ENCODE results near the gene CRTAP. TPM values are rescaled to one million over a fixed set of nuclear protein-coding genes. Genes with fewer than 3 reads are reported as not detected.

The CRTAP gene
- total RNA-seq, 1 experiment from 2014 or later: 104 TPM

DNA sequence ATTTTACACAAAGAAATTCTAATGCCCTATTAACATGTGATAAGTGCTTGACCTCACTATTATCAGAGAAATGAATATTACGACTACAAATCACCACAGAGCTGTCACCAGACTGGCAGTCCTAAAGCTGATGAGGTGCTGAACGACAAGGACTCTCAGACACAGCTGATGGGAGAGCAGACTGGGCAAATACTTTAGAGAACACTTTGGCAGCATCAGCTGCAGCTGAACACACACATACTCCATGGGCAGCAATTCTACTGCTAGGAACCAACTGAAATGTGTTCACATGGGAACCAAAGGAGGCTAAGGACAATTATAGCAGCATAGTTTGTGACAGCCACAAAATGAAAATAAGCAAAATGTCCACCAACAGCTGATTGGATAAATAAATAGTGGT is 59.3 kb downstream of the CRTAP start:
- BruUV-seq (replicated peaks): no TSS peak
- no peaks in the 10 kb centered on the region for H4K20me1 ChIP-seq (ENCODE audit: insufficient read depth)
- TF ChIP-seq, protein P1, sequence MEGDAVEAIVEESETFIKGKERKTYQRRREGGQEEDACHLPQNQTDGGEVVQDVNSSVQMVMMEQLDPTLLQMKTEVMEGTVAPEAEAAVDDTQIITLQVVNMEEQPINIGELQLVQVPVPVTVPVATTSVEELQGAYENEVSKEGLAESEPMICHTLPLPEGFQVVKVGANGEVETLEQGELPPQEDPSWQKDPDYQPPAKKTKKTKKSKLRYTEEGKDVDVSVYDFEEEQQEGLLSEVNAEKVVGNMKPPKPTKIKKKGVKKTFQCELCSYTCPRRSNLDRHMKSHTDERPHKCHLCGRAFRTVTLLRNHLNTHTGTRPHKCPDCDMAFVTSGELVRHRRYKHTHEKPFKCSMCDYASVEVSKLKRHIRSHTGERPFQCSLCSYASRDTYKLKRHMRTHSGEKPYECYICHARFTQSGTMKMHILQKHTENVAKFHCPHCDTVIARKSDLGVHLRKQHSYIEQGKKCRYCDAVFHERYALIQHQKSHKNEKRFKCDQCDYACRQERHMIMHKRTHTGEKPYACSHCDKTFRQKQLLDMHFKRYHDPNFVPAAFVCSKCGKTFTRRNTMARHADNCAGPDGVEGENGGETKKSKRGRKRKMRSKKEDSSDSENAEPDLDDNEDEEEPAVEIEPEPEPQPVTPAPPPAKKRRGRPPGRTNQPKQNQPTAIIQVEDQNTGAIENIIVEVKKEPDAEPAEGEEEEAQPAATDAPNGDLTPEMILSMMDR (IDR thresholded peaks at IDR 0.05 in 2 of 3, conservative IDR thresholded peaks at IDR 0.05 in 1 of 3; ENCODE audit: borderline replicate concordance in 1 of 3, insufficient read depth in 1 of 3, low read depth in 2 of 3, low read length in 2 of 3): no peak
- TF ChIP-seq SP1 (IDR thresholded peaks at IDR 0.05; ENCODE audit: low read depth) (no peak), SRF (IDR thresholded peaks at IDR 0.05; ENCODE audit: low read depth) (no peak), JUND (IDR thresholded peaks at IDR 0.05) (no peak), CBX3 (IDR thresholded peaks at IDR 0.05; ENCODE audit: low read depth) (no peak), SIN3A (IDR thresholded peaks at IDR 0.05; ENCODE audit: low read depth) (no peak), POLR2AphosphoS5 (IDR thresholded peaks at IDR 0.05; ENCODE audit: low read depth, low read length) (no peak), CEBPB (IDR thresholded peaks at IDR 0.05; ENCODE audit: low read depth) (no peak), FOSL1 (IDR thresholded peaks at IDR 0.05; ENCODE audit: low read depth) (no peak), EZH2phosphoT487 (IDR thresholded peaks at IDR 0.05; ENCODE audit: borderline replicate concordance) (no peak), POLR2A (IDR thresholded peaks at IDR 0.05; ENCODE audit: borderline replicate concordance, extremely low read depth, insufficient read depth, insufficient read length) (no peak), TCF7L2 (IDR thresholded peaks at IDR 0.05; ENCODE audit: borderline replicate concordance, extremely low read depth, insufficient read depth, insufficient read length) (no peak)
- TF ChIP-seq, protein P2, sequence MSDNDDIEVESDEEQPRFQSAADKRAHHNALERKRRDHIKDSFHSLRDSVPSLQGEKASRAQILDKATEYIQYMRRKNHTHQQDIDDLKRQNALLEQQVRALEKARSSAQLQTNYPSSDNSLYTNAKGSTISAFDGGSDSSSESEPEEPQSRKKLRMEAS (IDR thresholded peaks at IDR 0.05): no peak
- TF ChIP-seq, protein P3, sequence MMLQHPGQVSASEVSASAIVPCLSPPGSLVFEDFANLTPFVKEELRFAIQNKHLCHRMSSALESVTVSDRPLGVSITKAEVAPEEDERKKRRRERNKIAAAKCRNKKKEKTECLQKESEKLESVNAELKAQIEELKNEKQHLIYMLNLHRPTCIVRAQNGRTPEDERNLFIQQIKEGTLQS (IDR thresholded peaks at IDR 0.05): no peak
- DNase-seq (ENCODE audit: low read depth, low spot score) (no peak), ATAC-seq (no peak)
- H3K4me2 ChIP-seq (ENCODE audit: low read length): no peak overlapping the region
- POLR2A ChIA-PET: no interaction called here
- H3K36me3 ChIP-seq (ENCODE audit: control insufficient read depth in 1 of 2, insufficient read depth in 2 of 2, low read length in 2 of 2): no peaks in the 10 kb centered on the region
- no peaks in the 10 kb centered on the region for H3K9me2 ChIP-seq (ENCODE audit: insufficient read depth)
- RAD21 ChIA-PET (ENCODE audit: low non-redundant PET in 1 of 2, low total read pairs in 2 of 2, uncharacterized antibody in 2 of 2, unreplicated experiment in 2 of 2): no interaction called here
- H3K9me3 ChIP-seq (ENCODE audit: control insufficient read depth in 1 of 2, insufficient read depth in 1 of 2, low read depth in 1 of 2, low read length in 2 of 2): no peaks in the 10 kb centered on the region
- intact Hi-C loops (cut with micrococcal nuclease): no loop called here
- H3K9ac ChIP-seq (ENCODE audit: low read length): no peak overlapping the region
- no peak overlapping the region for H3K27ac ChIP-seq (ENCODE audit: low read depth, low read length)
- no peak overlapping the region for H3K4me3 ChIP-seq (replicated peaks in 1 of 2; ENCODE audit: low read depth in 1 of 2, low read length in 2 of 2)
- H3K27me3 ChIP-seq (ENCODE audit: insufficient read depth, low read length): no peaks in the 10 kb centered on the region
- no peak overlapping the region for H2AFZ ChIP-seq (ENCODE audit: low read depth, low read length, poor library complexity, severe bottlenecking)
- CTCF ChIA-PET: no interaction called here
- no peaks in the 10 kb centered on the region for H3K4me1 ChIP-seq (ENCODE audit: control insufficient read depth in 1 of 2, insufficient read depth in 2 of 2, low read length in 2 of 2)
- no peaks in the 10 kb centered on the region for H3K79me2 ChIP-seq (ENCODE audit: insufficient read depth, low read length)
